SK-N-SH treated with all-trans-retinoic acid at 6 μM for 48 hours (cell line): Measurements from ENCODE around the gene SIX2.

Source experiments
- ARNTL ChIP-seq: fragments of 450-650 bp; formaldehyde crosslinking; IDR thresholded peaks from 2 replicates; pipeline ENCODE4 v1.5.0; 2020; ENCODE audit warnings: low read depth, mild to moderate bottlenecking, moderate library complexity, borderline replicate concordance
- BACH2 ChIP-seq: fragments of 250-450 bp; sonication (Bioruptor Pico); IDR thresholded peaks from 2 replicates; pipeline ENCODE4 v1.9.0; 2021; ENCODE audit warnings: mild to moderate bottlenecking, borderline replicate concordance
- CSDC2 ChIP-seq: fragments of 250-450 bp; sonication (Bioruptor Pico); IDR thresholded peaks from 2 replicates; pipeline ENCODE4 v1.5.0; 2020; ENCODE audit warnings: mild to moderate bottlenecking, moderate library complexity
- GLIS3 ChIP-seq: fragments of 250-450 bp; sonication (Bioruptor Pico); IDR thresholded peaks from 2 replicates; pipeline ENCODE4 v1.5.0; 2020; ENCODE audit warnings: mild to moderate bottlenecking, moderate library complexity
- ISL1 ChIP-seq: fragments of 250-450 bp; sonication (Bioruptor Pico); IDR thresholded peaks from 2 replicates; pipeline ENCODE4 v2.1.2; 2022; ENCODE audit warnings: mild to moderate bottlenecking, moderate library complexity
- OSR1 ChIP-seq: fragments of 250-450 bp; sonication (Bioruptor Pico); IDR thresholded peaks from 2 replicates; pipeline ENCODE4 v1.8.0; 2022; ENCODE audit warnings: moderate library complexity, mild to moderate bottlenecking, inconsistent platforms
- RARB ChIP-seq: fragments of 250-450 bp; sonication (Bioruptor Pico); IDR thresholded peaks from 2 replicates; pipeline ENCODE4 v1.8.0; 2021; ENCODE audit warnings: mild to moderate bottlenecking, moderate library complexity
- SNAI2 ChIP-seq: fragments of 250-450 bp; sonication (Bioruptor Pico); IDR thresholded peaks from 2 replicates; pipeline ENCODE4 v1.5.0; 2020; ENCODE audit warnings: mild to moderate bottlenecking, moderate library complexity
- ZC3H10 ChIP-seq: fragments of 250-450 bp; sonication (Bioruptor Pico); IDR thresholded peaks from 2 replicates; pipeline ENCODE4 v1.5.1; 2021; ENCODE audit warnings: mild to moderate bottlenecking, moderate library complexity
- ZNF8 ChIP-seq: fragments of 450-650 bp; formaldehyde crosslinking; IDR thresholded peaks from 2 replicates; pipeline ENCODE4 v1.5.0; 2020; ENCODE audit warnings: mild to moderate bottlenecking, moderate library complexity
- TF ChIP-seq, protein P1 (sequence below): fragments of 250-450 bp; sonication (Bioruptor Pico); IDR thresholded peaks from 2 replicates; pipeline ENCODE4 v1.8.0; 2020; ENCODE audit warnings: mild to moderate bottlenecking, moderate library complexity, borderline replicate concordance

GRCh38 chr2:44975571-44976450 is 33.4 kb downstream of the SIX2 start:
- TF ChIP-seq ISL1 (CRISPR knock-in tag) (no peak), OSR1 (CRISPR knock-in tag) (no peak), CSDC2 (CRISPR knock-in tag) (no peak), ZNF8 (no peak), SNAI2 (CRISPR knock-in tag) (no peak), RARB (CRISPR knock-in tag) (no peak), ZC3H10 (CRISPR knock-in tag) (no peak), BACH2 (CRISPR knock-in tag) (no peak), GLIS3 (CRISPR knock-in tag) (no peak), ARNTL (CRISPR knock-in tag) (no peak)
- TF ChIP-seq, protein P1, sequence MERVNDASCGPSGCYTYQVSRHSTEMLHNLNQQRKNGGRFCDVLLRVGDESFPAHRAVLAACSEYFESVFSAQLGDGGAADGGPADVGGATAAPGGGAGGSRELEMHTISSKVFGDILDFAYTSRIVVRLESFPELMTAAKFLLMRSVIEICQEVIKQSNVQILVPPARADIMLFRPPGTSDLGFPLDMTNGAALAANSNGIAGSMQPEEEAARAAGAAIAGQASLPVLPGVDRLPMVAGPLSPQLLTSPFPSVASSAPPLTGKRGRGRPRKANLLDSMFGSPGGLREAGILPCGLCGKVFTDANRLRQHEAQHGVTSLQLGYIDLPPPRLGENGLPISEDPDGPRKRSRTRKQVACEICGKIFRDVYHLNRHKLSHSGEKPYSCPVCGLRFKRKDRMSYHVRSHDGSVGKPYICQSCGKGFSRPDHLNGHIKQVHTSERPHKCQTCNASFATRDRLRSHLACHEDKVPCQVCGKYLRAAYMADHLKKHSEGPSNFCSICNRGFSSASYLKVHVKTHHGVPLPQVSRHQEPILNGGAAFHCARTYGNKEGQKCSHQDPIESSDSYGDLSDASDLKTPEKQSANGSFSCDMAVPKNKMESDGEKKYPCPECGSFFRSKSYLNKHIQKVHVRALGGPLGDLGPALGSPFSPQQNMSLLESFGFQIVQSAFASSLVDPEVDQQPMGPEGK (CRISPR knock-in tag), result no peak
